ENCODE data around the gene LIMA1.
"Not testable (repeated sequence)": the region's sequence is repeated elsewhere in the genome, so short reads cannot be mapped to it uniquely, and the experiment has no call there.

LIMA1 gene

DNA sequence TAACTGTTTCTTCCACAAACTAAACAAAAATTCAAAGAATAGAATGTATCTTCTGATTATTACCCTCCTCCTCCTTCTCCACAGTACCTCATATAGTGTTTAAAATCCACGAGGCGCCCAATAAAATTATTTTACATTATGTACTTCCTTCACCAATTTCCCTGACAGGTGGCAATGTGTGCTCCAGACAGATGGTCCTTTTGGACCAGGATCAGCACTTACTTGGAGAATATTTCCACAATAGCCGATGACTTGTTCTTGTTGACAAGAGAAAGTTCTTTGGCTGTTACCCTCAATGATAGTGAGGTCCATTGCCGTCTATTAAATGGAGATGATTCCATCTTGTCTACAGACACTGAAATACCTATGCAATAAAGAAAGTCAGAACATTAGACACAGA, 34.9 kb downstream of the LIMA1 start:
- no peak for DNase-seq (ENCODE audit: low read depth in 2 of 2)

DNA sequence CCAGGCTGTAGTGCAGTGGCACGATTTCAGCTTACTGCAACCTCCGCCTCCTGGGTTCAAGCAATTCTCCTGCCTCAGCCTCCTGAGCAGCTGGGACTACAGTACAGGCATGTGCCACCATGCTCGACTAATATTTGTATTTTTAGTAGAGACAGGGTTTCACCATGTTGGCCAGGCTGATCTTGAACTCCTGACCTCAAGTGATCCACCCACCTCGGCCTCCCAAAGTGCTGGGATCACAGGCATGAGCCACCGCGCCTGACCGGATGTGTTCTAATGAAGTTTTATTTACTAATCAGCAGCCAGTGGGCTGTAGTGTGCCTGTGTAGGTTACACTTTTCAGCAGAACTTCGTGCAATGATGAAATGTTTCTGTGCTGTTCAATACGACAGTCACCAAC, 35.7 kb downstream of the LIMA1 start:
- not testable (repeated sequence) for DNase-seq (ENCODE audit: low read depth in 2 of 2)

DNA sequence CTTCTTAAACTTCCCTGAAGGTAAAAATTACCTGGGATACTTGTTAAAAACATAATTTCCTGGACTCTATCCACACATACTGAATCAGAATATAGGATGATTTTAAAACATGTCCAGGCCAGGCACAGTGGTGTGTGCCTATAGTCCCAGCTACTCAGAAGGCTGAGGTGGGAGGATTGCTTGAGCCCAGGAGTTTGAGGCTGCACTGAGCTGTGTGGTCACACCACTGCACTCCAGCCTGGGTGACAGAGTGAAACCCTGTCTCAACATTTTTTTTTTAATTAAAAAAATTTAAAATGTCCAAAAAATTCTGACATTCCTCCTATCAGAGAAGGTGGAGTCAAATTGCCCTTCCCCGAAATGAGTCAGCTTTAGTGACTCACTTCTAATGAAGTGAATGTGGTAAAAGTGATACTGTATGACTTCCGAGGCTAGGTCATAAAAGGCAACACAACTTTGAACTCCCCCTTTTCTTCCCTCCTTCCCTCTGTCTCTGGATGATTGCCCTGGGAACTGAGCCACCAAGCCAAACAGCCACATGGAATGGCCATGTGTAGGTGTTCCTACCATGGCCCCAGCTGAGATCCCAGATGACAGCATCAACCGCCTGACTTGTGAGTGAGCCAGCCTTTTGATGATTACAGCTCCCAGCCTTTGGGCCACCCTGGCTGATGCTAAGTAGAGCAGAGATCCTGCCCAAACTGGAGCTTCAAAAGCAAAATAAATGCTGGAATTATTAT, 36.3 kb downstream of the LIMA1 start:
- DNase-seq (ENCODE audit: low read depth in 2 of 2): peak; percentile 2 to 43

DNA sequence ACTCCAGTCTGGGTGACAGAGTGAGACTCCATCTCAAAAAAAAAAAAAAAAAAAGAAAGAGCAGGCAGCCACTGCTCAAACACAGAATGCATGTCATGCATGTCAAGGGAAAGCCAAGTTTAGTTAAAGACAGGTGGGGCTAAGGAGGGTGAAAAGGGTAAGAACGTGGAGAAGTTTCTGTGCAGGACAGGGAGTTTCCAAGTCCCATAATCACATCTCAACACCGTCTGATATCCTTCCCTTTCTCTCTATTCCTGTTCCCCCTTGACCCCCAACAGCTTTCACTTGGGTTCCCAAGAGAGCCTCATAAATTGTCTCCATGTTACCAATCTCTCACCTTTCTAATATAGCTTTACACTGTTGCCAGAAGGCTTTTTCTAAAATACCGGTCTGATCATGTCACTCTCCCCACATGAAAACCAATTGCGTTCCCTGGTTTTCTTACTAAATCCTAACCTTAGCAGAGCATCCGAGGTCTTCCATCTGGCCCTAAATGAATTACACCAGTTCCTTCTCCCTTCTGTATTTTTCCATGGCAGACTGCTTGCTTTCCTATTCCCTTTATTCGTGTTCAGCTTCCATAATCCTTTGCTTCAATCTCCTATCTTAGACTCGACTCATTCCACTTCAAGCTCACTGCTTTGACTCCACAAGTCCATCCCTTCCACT, 37.0 kb downstream of the LIMA1 start:
- DNase-seq (ENCODE audit: low read depth in 2 of 2): no peak

DNA sequence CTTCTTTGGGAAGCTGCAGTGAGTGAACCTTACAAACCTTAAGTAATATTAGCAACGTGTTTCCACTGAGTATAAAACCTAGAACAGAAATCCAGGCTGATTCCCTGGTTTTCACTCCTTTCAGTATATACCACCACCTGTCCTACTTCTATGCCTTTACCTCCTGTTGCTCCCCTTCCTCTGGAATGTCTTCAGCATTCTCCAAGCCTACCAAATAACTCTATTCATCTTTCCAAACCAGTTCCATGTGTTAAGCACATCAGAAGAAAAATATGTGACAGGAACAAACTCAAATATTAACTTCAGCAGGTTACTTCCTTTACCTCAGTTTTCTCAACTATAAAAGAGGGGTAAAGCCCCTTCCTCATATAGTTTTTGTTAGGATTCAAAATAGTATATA, 39.8 kb downstream of the LIMA1 start:
- DNase-seq (ENCODE audit: low read depth in 2 of 2): no peak

DNA sequence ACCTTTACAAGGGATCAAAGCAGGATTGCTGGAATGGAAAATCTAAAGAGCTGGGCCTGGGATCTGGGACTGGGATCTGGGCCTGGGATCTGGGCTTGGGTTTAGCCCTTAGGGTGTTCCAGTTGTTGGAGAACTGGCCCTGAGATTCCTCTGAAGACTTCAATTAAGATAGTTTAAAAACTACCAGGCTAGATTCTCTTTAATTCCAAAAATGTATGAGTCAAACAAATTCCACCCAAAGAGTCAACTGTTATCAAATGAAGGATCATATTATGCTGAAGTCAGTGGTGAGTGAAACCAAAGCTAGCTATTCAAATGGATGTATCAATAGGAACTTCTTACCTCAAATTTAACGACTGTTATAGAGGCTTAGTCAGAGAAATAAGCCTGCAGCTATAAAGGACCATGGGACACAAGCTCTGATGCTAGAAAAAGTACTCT, 40.5 kb downstream of the LIMA1 start:
- no peak for DNase-seq (ENCODE audit: low read depth in 2 of 2)

DNA sequence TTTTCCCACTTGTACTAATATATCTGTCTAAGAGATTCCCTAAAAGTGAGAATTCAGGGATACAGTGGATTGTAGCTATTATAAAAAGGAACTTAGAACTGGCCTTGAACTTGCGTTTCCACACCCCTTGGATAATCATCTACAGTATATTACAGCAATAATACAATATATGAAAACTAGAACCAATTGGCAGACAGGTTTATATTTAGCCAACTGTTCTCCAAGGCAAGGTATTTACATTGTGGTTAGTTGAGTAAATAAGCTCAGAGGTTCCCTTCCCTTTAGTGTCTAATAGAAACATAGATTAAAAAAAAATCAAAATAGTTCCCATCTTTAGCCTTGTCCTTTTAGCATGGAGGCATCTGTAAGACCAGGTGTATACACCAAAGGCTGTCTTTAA, 42.1 kb downstream of the LIMA1 start:
- DNase-seq (ENCODE audit: low read depth in 2 of 2): no peak

DNA sequence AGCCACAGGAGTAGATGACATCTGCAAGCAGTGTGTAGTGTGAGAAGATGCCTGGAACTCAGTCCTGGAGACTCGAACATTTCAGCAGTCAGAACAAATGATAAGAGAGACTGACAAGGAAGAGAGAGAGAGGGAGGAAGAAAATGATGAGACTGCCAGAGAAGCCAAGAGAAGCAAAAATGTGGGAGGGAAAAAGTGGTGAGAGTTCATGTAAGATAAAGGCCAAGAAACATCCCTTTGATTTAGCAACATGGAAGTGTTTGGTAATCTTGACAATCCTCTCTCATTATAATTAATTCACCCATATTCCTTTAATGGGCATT, 42.6 kb downstream of the LIMA1 start:
- DNase-seq (ENCODE audit: low read depth in 2 of 2): no peak

DNA sequence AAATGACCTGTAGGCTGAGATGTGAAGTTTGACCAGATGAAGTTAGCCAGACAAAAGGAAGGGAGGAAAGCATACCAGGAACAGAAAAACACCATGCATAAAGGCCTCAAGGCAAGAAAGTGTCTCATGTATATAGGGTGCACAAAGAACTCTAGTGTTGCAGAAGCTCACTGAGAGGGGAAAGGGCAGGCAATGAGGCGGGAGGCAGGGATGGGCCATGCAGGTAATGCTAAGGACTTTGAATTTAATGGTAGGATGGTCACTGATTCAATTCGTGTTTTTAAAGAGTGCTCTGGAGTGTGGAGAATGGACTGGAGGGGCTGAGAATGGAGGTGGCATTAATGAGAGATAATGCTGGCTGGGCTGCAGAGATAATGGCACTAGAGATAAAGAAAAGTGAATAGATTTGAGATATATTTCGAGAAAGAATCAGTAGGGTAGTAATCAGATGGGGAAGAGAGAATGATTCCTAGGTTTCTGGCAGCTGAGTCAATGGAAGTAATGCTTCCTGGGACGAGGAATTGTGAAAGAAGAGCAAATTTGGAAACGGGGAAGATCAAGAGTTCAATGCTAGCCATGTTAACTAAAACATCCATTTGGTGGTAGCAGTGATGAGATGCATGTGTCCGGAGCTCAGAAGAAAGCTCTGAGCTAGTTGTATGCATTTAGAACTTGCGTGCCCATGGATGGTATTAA, 43.1 kb downstream of the LIMA1 start:
- no peak for DNase-seq (ENCODE audit: low read depth in 2 of 2)

DNA sequence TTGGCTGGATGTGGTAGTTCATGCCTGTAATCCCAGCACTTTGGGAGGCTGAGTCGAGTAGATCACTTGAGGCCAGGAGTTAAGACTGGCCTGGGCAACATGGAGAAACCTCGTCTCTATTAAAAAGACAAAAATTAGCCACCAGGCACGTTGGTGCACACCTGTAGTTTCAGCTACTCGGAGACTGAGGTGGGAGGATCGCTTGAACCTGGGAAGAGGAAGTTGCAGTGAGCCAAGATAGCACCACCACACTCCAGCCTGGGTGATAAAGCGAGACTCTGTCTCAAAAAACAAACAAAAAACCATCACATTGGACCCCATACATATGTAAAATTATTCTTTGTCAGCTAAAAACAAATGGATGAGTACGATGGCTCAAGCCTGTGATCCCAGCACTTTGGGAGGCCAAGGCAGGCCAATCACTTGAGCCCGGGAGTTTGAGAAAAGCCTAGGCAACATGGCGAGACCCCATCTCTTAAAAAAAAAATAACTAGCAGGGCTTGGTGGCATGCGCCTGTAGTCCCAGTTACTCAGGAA, 43.9 kb downstream of the LIMA1 start:
- no peak for DNase-seq (ENCODE audit: low read depth in 2 of 2)

DNA sequence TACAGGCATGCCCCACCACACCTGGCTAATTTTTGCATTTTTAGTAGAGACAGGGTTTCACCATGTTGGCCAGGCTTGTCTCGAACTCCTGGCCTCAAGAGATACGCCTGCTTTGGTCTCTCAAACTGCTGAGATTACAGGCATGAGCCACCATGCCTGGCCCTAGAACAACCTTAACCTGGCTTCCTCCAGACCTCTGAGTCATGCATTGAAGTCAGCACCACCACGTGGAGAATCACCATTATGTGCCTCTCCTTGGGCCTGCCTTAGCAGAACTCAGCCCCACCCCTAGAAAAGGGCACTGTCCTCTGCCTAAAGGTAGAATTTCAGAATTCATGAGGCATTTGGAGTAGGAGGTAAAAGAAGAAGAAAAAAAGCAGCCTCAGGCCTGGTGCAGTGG, 49.0 kb downstream of the LIMA1 start:
- DNase-seq (ENCODE audit: low read depth in 2 of 2): no peak

DNA sequence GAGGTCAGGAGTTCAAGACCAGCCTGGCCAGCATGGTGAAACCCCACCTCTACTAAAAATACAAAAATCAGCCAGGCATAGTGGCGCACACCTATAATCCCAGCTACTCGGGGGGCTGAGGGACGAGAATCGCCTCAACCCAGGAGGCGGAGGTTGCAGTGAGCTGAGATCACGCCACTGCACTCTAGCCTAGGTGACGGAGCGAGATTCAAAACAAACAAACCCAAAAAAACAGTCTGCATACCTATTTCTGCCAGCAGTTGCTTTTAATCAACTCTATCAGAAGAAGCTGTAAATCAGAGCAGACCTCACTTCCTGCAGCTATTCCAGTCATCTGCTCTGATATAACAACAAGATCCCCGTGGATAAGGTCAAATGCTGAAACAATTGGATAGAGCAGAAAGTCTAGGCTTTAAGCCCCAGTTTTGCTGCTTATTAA, 50.5 kb downstream of the LIMA1 start:
- no peak for DNase-seq (ENCODE audit: low read depth in 2 of 2)

DNA sequence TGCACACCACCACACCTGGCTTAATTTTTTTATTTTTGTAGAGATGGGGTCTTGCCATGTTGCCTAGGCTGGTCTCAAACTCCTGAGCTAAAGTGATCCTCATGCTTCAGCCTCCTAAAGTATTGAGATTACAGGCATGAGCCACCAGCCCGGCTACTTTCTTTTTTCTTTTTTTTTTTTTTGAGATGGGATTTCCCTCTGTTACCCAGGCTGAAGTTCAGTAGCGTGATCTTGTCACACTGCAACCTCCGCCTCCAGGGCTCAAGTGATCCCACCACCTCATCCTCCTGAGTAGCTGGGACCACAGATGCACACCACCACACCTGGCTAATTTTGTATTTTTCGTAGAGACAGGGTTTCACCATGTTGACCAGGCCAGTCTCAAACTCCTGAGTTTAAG, 51.1 kb downstream of the LIMA1 start:
- DNase-seq (ENCODE audit: low read depth in 2 of 2): no peak

DNA sequence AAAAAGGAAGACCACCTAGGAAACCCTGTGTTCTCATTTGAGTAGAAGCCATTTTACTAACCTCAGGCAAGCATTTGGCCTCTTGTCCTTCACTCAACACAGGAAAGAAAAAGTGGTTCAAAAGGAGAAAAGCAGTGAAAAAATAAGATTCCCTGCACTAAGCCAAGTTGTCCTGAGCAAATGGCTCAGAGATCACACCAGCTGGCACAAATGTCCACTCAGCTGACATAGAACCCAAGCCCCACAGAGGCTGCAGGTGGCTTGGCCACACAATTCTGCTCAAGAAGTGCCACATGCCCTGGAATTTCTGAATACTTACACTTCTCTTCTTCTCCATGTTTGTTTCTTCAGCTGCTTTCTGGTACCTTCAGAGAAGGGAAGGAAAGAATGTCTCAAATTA, 52.0 kb downstream of the LIMA1 start:
- DNase-seq (ENCODE audit: low read depth in 2 of 2): no peak

DNA sequence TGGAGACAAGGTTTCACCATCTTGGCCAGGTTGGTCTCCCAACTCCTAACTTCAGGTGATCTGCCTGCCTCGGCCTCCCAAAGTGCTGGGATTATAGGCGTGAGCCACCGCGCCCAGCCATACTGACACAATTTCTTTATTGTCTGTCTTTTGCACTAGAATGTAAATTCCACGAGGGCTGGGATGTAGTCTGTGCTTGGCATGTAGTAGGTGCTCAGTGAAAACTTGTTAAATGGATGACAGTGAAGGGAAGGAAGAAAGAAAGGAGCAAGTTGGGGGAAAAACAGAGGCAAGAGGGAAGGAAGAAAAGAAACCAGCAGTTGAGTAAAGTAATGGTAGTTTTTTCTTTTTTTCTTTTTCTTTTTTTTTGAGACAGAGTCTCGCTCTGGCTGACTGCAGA, 53.1 kb downstream of the LIMA1 start:
- no peak for DNase-seq (ENCODE audit: low read depth in 2 of 2)

DNA sequence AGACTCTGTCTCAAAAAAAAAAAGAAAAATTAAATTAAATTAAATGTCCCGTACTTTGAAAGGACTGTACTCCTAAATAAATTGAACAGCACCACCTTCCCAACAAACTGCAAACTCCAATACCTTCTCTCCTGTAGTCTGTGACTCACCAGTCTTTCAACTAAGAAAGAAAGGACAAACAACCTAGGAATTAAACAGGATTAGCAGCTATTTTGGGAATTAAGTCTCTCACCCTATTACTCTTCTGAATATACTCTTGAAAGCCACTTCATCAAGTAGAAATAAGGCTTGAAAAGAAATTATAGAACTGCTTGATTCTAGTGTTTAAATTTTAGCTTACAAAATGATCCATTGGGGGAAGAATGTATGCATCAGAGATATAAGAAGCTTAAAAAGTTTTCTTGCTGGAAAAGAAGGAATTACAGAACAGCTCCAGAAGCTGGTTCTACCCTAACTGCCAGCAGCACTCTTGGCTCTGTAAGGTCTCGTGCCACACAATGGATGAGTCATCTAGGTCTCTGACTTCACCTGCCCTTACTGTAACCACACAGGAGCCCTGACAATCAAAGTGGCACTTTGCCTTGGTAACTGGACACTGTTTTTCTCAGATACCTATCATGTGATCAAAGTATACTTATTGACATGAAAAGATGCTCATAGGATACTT, 59.2 kb downstream of the LIMA1 start:
- DNase-seq (ENCODE audit: low read depth in 2 of 2): peak in 1 of 2 experiments; percentile 8

DNA sequence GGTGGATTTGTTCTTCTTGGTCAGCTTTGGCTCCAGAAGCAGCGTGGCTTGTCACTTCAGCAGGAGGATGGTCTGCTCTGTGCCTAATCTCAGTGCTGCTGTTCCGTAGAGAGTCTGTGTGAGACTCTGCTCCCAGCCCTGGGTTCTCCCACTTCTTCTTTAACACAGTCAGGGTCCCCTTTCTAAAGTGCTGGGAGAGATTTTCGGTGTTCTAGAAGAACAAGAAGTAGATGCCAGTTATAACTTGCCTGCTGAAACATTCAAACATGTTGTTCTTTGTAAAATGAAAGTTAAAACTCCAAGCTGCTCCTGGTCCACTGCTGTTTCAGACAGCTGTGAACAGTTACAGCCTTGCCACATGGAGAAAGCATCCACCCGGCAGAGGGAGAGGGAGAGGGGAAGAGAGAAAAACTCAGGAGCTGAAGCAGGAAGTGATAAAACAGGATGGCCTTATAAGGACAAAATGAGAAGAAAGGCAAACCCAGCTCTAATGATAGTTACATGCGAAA, 61.0 kb downstream of the LIMA1 start:
- DNase-seq (ENCODE audit: low read depth in 2 of 2): no peak

DNA sequence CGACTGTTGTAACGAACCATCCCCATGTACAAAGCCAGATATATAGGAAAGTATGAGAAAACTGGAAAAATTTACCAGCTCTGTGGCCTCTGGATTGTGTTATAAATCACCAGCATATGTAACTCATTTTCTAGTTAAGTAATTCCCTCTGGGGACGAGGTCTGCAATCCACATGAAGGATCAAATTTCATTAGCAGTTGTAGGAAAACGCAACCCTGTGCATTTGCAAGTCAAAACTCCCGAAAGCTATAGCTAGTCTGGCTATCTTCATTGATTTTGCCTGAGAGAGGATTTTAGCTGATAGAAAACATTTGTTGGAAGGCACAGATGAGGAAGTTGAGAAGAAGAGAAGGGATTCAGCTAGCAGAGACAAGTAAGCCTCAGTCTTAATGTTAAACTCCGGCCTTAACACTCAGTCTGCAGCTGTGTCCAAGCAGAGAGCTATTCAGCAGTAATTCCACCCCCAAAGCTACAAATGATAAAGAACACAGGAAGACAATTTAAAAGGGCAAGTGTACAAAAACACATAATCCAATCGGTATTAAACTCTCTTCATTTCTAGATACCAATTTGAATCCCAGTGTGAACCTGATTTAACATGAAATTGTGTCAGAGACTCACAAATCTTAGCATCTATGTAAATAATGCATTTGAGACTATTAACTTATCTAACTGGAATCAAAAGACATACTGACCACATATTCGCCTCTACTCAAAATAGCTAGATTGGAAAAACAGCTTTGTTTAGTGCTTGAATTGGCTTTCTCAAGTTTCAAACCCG, 61.9 kb downstream of the LIMA1 start:
- no peak for DNase-seq (ENCODE audit: low read depth in 2 of 2)

DNA sequence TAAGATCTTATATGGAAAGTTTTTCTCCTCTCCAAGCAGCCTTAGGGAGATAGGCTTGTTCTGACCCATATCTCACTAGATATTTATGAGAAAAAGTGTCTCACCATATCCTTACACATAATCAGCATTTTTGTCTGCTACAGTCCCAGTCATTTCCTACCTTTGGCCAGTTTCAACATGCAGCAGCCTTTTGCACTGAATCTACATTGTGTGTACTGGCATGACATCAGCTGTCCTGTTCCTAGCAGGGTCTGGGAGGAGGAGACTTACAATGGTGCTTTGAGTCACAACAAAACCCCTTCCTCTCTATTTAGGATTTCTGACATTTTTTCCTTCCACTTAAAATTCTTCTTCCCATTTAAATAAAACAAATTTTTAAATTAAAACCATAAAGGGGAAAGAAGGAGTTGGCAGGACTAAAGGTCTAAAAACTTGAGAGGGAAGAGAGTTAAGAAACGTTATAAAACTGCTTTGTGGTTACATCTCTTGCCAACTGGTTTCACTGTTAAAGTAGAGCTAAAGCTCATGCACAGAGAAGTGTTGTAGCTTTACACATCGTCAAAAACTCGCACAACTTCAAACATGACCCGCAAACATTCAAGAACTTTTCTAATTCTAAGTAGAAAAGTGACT, 62.8 kb downstream of the LIMA1 start:
- DNase-seq (ENCODE audit: low read depth in 2 of 2): peak in 1 of 2 experiments; percentile 35

DNA sequence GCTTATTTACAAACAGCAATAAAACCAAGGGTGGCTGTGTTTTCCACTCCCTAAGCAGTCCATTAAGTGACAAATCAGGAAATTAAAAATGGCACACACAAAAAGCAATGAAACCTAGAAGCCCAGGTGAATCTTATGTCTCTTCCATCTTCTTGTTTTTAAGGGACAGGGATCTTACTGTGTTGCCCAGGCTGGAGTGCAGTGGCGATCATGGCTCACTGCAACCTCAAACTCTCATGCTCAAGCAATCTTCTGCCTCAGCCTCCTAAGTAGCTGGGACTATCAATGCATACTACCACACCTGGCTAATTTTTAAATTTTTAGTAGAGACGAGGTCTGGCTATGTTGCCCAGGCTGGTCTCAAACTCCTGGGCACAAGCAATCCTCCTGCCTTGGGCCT, 63.8 kb downstream of the LIMA1 start:
- no peak for DNase-seq (ENCODE audit: low read depth in 2 of 2)

DNA sequence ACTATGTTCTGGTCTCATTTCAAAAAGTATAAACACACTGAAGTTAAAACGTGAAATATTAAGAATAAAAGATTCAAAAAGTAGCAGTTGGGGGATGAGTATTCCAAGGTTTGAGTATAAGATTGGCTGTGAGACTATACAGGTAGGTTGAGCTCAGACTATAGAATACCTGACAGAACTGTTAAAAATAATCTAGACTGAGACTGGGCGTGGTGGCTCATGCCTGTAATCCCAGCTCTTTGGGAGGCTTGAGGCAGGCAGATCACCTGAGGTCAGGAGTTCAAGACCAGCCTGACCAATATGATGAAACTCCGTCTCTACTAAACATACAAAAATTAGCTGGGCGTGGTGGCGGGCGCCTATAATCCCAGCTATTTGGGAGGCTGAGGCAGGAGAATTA, 64.3 kb downstream of the LIMA1 start:
- not testable (repeated sequence) for DNase-seq (ENCODE audit: low read depth in 2 of 2)
